ENCODE results near the gene MAP3K7.

Gene MAP3K7

GRCh38 chr6:90533615-90534336 lies 53.1 kb downstream of the MAP3K7 start:
- in situ Hi-C loops (cut with HindIII; ENCODE audit: low sequenced_read_pairs): no loop called here

GRCh38 chr6:90530882-90531281 lies 56.0 kb downstream of the MAP3K7 start:
- in situ Hi-C loops (cut with HindIII; ENCODE audit: low sequenced_read_pairs): no loop called here

- in situ Hi-C loops (cut with HindIII; ENCODE audit: low sequenced_read_pairs): no loop called here
Measured at GRCh38 chr6:90525421-90525820, 61.5 kb downstream of the MAP3K7 start.

GRCh38 chr6:90523779-90524310 lies 63.0 kb downstream of the MAP3K7 start:
- in situ Hi-C loops (cut with HindIII; ENCODE audit: low sequenced_read_pairs): loop anchor here (25.0 kb wide), 1 partner anchor 537 kb away; no protein-coding TSS in a partner anchor

- in situ Hi-C loops (cut with HindIII; ENCODE audit: low sequenced_read_pairs): loop anchor here (25.0 kb wide), 1 partner anchor 535 kb away; no protein-coding TSS in a partner anchor
Measured at GRCh38 chr6:90521955-90522354, 64.9 kb downstream of the MAP3K7 start.

- in situ Hi-C loops (cut with HindIII; ENCODE audit: low sequenced_read_pairs): loop anchor here (25.0 kb wide), 1 partner anchor 529 kb away; no protein-coding TSS in a partner anchor
Measured at GRCh38 chr6:90516074-90516660, 70.7 kb downstream of the MAP3K7 start.

- in situ Hi-C loops (cut with HindIII; ENCODE audit: low sequenced_read_pairs): loop anchor here (25.0 kb wide), 1 partner anchor 527 kb away; no protein-coding TSS in a partner anchor
Measured at GRCh38 chr6:90514496-90514895, 72.4 kb downstream of the MAP3K7 start.

- in situ Hi-C loops (cut with HindIII; ENCODE audit: low sequenced_read_pairs): loop anchor here (25.0 kb wide), 1 partner anchor 521 kb away; no protein-coding TSS in a partner anchor
Measured at GRCh38 chr6:90508753-90509152, 78.1 kb downstream of the MAP3K7 start.

GRCh38 chr6:90502866-90503407 lies 83.9 kb downstream of the MAP3K7 start:
- in situ Hi-C loops (cut with HindIII; ENCODE audit: low sequenced_read_pairs): loop anchor here (25.0 kb wide), 1 partner anchor 516 kb away; no protein-coding TSS in a partner anchor

- in situ Hi-C loops (cut with HindIII; ENCODE audit: low sequenced_read_pairs): loop anchor here (25.0 kb wide), 1 partner anchor 515 kb away; no protein-coding TSS in a partner anchor
Measured at GRCh38 chr6:90502381-90502780, 84.5 kb downstream of the MAP3K7 start.

- in situ Hi-C loops (cut with HindIII; ENCODE audit: low sequenced_read_pairs): loop anchor here (25.0 kb wide), 1 partner anchor 513 kb away; no protein-coding TSS in a partner anchor
Measured at GRCh38 chr6:90500458-90500857, 86.4 kb downstream of the MAP3K7 start.

GRCh38 chr6:90497411-90497810 lies 89.5 kb downstream of the MAP3K7 start:
- in situ Hi-C loops (cut with HindIII; ENCODE audit: low sequenced_read_pairs): no loop called here

- in situ Hi-C loops (cut with HindIII; ENCODE audit: low sequenced_read_pairs): no loop called here
Measured at GRCh38 chr6:90496258-90497016, 90.4 kb downstream of the MAP3K7 start.

GRCh38 chr6:90495216-90495817 lies 91.6 kb downstream of the MAP3K7 start:
- in situ Hi-C loops (cut with HindIII; ENCODE audit: low sequenced_read_pairs): no loop called here

- in situ Hi-C loops (cut with HindIII; ENCODE audit: low sequenced_read_pairs): no loop called here
Measured at GRCh38 chr6:90494067-90494780, 92.6 kb downstream of the MAP3K7 start.

GRCh38 chr6:90493332-90493731 lies 93.5 kb downstream of the MAP3K7 start:
- in situ Hi-C loops (cut with HindIII; ENCODE audit: low sequenced_read_pairs): no loop called here

GRCh38 chr6:90492798-90493197 lies 94.1 kb downstream of the MAP3K7 start:
- in situ Hi-C loops (cut with HindIII; ENCODE audit: low sequenced_read_pairs): no loop called here

GRCh38 chr6:90492369-90492768 lies 94.5 kb downstream of the MAP3K7 start:
- in situ Hi-C loops (cut with HindIII; ENCODE audit: low sequenced_read_pairs): no loop called here

- in situ Hi-C loops (cut with HindIII; ENCODE audit: low sequenced_read_pairs): no loop called here
Measured at GRCh38 chr6:90490030-90490716, 96.7 kb downstream of the MAP3K7 start.

Measured in DLD1 (cell line).